WERI-Rb-1 (cell line): ENCODE results near the gene GATAD2B.
"Not testable (repeated sequence)": the region's sequence is repeated elsewhere in the genome, so short reads cannot be mapped to it uniquely, and the experiment has no call there.

Experiments used
- DNase-seq: peaks from one replicate; pipeline ENCODE4 v3.0.0-alpha.2; 2020
- H3K27ac ChIP-seq: fragments of 250-450 bp; sonication (Bioruptor Pico); 2 replicates; pipeline ENCODE4 v1.5.1; 2020; ENCODE audit warnings: mild to moderate bottlenecking, moderate library complexity
- H3K27me3 ChIP-seq: fragments of 250-450 bp; sonication (Bioruptor Pico); 2 replicates; pipeline ENCODE4 v1.5.1; 2021; ENCODE audit warnings: mild to moderate bottlenecking, low read depth, moderate library complexity; ENCODE audit not compliant: insufficient read depth, severe bottlenecking
- H3K36me3 ChIP-seq: fragments of 250-450 bp; sonication (Bioruptor Pico); 2 replicates; pipeline ENCODE4 v1.5.1; 2020; ENCODE audit warnings: mild to moderate bottlenecking, moderate library complexity
- H3K4me3 ChIP-seq: 2 replicates; pipeline ENCODE4 v1.5.1; 2011; ENCODE audit warnings: low read depth, mild to moderate bottlenecking, control low read depth, low read length
- H3K9me3 ChIP-seq: fragments of 250-450 bp; sonication (Bioruptor Pico); 2 replicates; pipeline ENCODE4 v1.5.1; 2021; ENCODE audit warnings: mild to moderate bottlenecking, moderate library complexity; ENCODE audit not compliant: severe bottlenecking
- CTCF ChIP-seq: IDR thresholded peaks from 2 replicates; pipeline ENCODE4 v1.5.1; 2011; ENCODE audit warnings: low read depth, mild to moderate bottlenecking, control low read depth, inconsistent platforms, low read length

The GATAD2B gene

GRCh38 chr1:153770797-153771196 lies 152.0 kb downstream of the GATAD2B start:
- Histone ChIP-seq H3K4me3 (no peak overlapping the region), H3K9me3 (no peaks in the 10 kb centered on the region), H3K27ac (peak overlapping the region; percentile 60), H3K27me3 (no peaks in the 10 kb centered on the region), H3K36me3 (peaks cover 75% of the 10 kb centered on the region)
- peak; percentile 86 for DNase-seq
- TF ChIP-seq CTCF, result no peak

- Histone ChIP-seq H3K27ac (no peak overlapping the region), H3K9me3 (no peaks in the 10 kb centered on the region), H3K36me3 (peaks cover 88% of the 10 kb centered on the region), H3K27me3 (no peaks in the 10 kb centered on the region), H3K4me3 (no peak overlapping the region)
- no peak for DNase-seq
- no peak for TF ChIP-seq CTCF
Observed at GRCh38 chr1:153769221-153769620, 153.6 kb downstream of the GATAD2B start.

- no peaks in the 10 kb centered on the region for H3K27me3 ChIP-seq
- no peak overlapping the region for H3K27ac ChIP-seq
- TF ChIP-seq CTCF, result no peak
- DNase-seq, result no peak
- H3K36me3 ChIP-seq, result peaks cover 90% of the 10 kb centered on the region
- H3K9me3 ChIP-seq, result no peaks in the 10 kb centered on the region
- H3K4me3 ChIP-seq, result no peak overlapping the region
Observed at GRCh38 chr1:153768316-153769181, 154.2 kb downstream of the GATAD2B start.

GRCh38 chr1:153767519-153767918 lies 155.3 kb downstream of the GATAD2B start:
- Histone ChIP-seq H3K27ac (no peak overlapping the region), H3K36me3 (peaks cover 90% of the 10 kb centered on the region)
- no peak for TF ChIP-seq CTCF

GRCh38 chr1:153766663-153767062 lies 156.1 kb downstream of the GATAD2B start:
- peaks cover 90% of the 10 kb centered on the region for H3K36me3 ChIP-seq

More at GRCh38 chr1:153767519-153767918, 155.3 kb downstream of the GATAD2B start:
- no peak for DNase-seq
- no peaks in the 10 kb centered on the region for H3K27me3 ChIP-seq
- H3K9me3 ChIP-seq, result no peaks in the 10 kb centered on the region
- no peak overlapping the region for H3K4me3 ChIP-seq

GRCh38 chr1:153764310-153764709 lies 158.5 kb downstream of the GATAD2B start:
- no peak for DNase-seq
- Histone ChIP-seq H3K36me3 (peaks cover 93% of the 10 kb centered on the region), H3K9me3 (no peaks in the 10 kb centered on the region), H3K27ac (no peak overlapping the region), H3K27me3 (no peaks in the 10 kb centered on the region), H3K4me3 (no peak overlapping the region)
- TF ChIP-seq CTCF, result no peak

More at GRCh38 chr1:153766663-153767062, 156.1 kb downstream of the GATAD2B start:
- DNase-seq, H3K4me3 ChIP-seq, H3K27me3 ChIP-seq, H3K27ac ChIP-seq, H3K9me3 ChIP-seq: not testable (repeated sequence)
